ENCODE results near the gene TNFSF10.

Gene TNFSF10

DNA sequence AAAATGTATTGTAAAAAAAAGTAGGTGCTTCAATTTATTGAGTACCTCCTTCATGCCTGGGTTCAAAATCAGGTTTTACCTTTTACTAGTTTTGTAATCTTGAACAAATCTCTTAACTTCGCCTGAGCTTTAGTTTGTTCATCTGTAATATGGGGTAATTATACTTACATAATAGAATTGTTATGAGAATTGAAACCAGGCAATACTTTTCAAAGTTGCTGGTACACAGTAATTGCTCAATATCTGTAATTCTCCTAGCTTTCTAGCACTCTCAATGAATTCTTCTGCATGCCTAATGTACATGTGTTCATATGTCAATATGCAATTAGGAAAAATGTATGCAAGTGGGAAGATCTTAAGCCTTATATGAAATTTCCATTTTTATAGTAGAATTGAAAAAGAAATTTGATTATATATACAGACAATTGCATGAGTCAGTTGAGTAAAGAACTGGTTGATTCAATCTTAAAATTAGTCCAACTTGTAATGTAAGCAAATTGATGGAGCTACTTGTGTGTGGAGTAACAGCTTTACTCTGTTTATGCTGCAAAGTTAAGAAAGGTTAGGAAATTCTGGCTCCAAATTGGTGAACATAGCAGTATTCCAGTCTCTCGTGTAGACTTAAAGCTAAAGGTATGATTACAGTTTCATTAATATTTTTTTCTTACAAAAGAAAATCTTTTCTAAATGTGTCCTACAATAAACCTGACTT is 4.1 kb downstream of the TNFSF10 start:
- no peaks in the 10 kb centered on the region for H3K36me3 ChIP-seq
- H3K9me3 ChIP-seq (ENCODE audit: severe bottlenecking): no peaks in the 10 kb centered on the region
- no peaks in the 10 kb centered on the region for H3K27me3 ChIP-seq (ENCODE audit: insufficient read depth, low read depth, severe bottlenecking)
- no peak overlapping the region for H3K27ac ChIP-seq
- TF ChIP-seq, protein P1, sequence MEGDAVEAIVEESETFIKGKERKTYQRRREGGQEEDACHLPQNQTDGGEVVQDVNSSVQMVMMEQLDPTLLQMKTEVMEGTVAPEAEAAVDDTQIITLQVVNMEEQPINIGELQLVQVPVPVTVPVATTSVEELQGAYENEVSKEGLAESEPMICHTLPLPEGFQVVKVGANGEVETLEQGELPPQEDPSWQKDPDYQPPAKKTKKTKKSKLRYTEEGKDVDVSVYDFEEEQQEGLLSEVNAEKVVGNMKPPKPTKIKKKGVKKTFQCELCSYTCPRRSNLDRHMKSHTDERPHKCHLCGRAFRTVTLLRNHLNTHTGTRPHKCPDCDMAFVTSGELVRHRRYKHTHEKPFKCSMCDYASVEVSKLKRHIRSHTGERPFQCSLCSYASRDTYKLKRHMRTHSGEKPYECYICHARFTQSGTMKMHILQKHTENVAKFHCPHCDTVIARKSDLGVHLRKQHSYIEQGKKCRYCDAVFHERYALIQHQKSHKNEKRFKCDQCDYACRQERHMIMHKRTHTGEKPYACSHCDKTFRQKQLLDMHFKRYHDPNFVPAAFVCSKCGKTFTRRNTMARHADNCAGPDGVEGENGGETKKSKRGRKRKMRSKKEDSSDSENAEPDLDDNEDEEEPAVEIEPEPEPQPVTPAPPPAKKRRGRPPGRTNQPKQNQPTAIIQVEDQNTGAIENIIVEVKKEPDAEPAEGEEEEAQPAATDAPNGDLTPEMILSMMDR (IDR thresholded peaks at IDR 0.05; ENCODE audit: low read depth, low read length): no peak
- no peak overlapping the region for H3K4me3 ChIP-seq (ENCODE audit: low read depth, low read length)
- no peak for DNase-seq

DNA sequence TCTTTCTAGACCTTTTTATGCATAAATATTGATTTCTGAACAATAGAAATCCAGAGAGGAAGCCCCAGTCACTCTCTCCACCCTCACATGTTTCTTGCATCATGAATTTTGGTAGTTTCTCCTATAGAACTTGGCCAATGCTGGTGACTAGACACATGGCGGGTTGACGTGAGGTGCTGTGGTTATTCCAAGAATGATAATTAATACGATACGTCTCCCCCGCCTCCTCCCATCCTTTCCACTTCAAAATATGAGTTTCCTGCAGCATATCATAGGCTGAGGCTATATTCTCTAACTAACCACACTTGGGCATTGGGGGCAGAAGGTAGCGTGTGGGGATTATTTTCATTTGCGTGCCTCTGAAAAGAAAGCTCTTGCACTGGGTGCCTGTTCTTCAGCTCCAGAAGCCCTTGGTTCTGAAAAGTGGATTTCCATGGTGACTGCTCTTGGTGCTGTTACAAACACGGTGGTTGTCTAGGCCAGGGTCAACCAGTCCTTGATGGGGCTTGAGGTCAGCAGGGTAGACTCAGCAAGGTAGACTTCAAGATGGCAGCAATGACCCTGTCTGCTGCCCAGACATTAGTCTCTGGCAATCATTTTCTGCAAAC is 5.3 kb downstream of the TNFSF10 start:
- no peaks in the 10 kb centered on the region for H3K27me3 ChIP-seq (ENCODE audit: insufficient read depth, low read depth, severe bottlenecking)
- TF ChIP-seq, protein P1 (IDR thresholded peaks at IDR 0.05; ENCODE audit: low read depth, low read length): no peak
- no peaks in the 10 kb centered on the region for H3K36me3 ChIP-seq
- no peak for DNase-seq
- no peak overlapping the region for H3K27ac ChIP-seq
- H3K9me3 ChIP-seq (ENCODE audit: severe bottlenecking): no peaks in the 10 kb centered on the region
- no peak overlapping the region for H3K4me3 ChIP-seq (ENCODE audit: low read depth, low read length)

DNA sequence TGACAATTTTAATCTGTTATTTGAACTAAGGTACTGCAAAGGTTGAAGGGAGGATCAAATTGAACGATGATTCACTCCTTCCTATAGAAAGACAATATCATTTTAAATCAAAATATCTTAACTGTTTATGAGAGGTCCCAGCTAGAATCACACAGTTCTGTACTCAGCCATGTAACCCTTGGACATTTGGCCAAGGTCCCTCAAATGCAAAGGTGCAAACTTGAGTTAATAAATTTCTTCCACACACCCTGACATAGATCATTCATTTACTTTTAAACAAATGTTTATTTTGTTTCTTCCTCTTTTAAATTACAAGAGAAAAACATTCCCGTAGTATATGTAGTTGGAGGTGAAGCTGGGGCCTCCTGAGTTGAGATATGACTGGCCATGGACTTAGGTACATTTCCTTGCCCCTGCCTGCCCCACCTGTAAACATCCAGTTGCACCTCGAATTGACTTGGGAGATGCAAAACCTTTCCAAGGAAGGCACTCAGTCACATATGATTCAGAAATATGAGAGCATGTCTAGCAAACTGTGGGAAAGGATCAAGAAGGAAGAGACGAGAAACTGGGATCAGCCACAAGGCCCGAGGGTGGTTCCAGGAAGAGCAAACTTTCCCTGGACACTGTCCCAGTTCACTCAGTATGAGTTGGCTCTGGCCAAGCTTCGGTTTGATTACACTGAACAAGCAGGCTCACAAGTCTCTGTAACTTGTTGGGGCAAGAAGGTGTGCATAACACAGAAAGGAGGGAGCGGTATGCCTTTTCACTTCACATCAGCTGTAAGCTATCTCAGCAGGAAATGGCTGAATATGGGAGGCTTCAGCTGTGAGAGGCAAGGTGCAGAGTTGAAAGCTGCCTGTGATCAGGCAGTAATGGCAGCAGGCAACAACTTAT is 6.7 kb downstream of the TNFSF10 start:
- Histone ChIP-seq H3K4me3 (ENCODE audit: low read depth, low read length) (no peak overlapping the region), H3K27ac (no peak overlapping the region), H3K27me3 (ENCODE audit: insufficient read depth, low read depth, severe bottlenecking) (no peaks in the 10 kb centered on the region), H3K9me3 (ENCODE audit: severe bottlenecking) (no peaks in the 10 kb centered on the region), H3K36me3 (no peaks in the 10 kb centered on the region)
- DNase-seq: no peak
- TF ChIP-seq, protein P1 (IDR thresholded peaks at IDR 0.05; ENCODE audit: low read depth, low read length): no peak

DNA sequence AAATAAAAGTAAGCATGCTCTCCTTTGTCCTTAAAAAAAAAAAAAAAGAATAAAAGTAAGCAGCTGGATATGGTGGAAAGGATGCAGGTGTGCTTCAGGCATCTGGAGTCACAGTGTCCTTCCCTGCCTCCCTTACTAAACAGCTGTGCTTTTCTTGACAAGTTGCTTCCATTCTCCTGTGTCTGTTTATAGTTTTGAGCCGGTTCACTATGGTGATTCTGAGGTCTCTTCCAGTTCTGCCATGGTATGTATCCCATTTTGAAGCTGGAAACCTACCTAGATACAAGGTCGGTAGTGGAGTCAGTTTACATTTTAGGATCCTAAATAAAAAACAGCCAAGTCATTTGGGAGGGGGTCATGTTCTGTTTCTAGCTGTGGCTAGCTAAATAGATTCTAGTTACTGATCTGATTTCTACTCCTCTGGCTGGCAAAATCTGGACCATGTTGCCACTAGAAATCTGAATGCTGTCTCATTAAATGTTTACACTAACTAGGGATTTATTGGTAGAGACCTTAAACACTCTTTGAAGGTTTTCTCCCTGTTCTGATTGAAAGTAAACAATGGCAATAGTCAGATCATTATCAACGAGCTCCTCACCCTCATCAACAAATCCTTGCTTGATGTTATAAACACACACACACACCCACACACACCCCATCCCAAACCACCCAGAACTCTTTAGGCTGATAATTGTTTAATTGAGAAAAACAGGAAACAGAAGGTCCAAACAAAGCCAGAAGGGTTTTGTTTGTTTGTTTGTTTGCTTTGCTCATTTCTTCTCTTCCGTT is 7.9 kb downstream of the TNFSF10 start:
- Histone ChIP-seq H3K9me3 (ENCODE audit: severe bottlenecking) (no peaks in the 10 kb centered on the region), H3K27me3 (ENCODE audit: insufficient read depth, low read depth, severe bottlenecking) (no peaks in the 10 kb centered on the region), H3K27ac (no peak overlapping the region), H3K4me3 (ENCODE audit: low read depth, low read length) (no peak overlapping the region), H3K36me3 (no peaks in the 10 kb centered on the region)
- TF ChIP-seq, protein P1 (IDR thresholded peaks at IDR 0.05; ENCODE audit: low read depth, low read length): no peak
- DNase-seq: no peak

DNA sequence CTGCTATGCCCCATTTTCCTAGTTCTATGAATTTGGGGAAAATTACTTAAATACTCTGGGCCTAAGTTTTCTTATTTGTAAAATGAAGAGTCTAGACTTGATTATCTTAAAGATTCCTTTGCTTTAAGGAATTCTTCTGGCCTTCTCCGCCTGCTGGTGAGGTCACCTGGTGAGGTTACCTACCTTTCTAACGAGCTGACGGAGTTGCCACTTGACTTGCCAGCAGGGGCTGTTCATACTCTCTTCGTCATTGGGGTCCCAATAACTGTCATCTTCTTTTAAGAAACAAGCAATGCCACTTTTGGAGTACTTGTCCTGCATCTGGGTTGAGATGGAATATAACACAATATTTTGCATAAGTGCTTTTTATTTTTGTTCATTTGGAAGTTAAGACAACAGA is 8.6 kb downstream of the TNFSF10 start:
- H3K36me3 ChIP-seq: no peaks in the 10 kb centered on the region
- H3K27ac ChIP-seq: no peak overlapping the region

More for the DNA sequence above, 8.6 kb downstream of the TNFSF10 start:
- Histone ChIP-seq H3K4me3 (ENCODE audit: low read depth, low read length) (no peak overlapping the region), H3K27me3 (ENCODE audit: insufficient read depth, low read depth, severe bottlenecking) (no peaks in the 10 kb centered on the region), H3K9me3 (ENCODE audit: severe bottlenecking) (no peaks in the 10 kb centered on the region)
- DNase-seq: no peak
- TF ChIP-seq, protein P1 (IDR thresholded peaks at IDR 0.05; ENCODE audit: low read depth, low read length): no peak
